PC-3 (cell line): ENCODE results near the gene LIX1L.

ENCODE experiments used
- CTCF ChIP-seq: fragments of 300-600 bp; sonication (generic); conservative IDR thresholded peaks from 2 replicates; pipeline ENCODE4 v1.5.1; 2017; ENCODE audit warnings: antibody characterized with exemption, low read depth, mild to moderate bottlenecking, low read length
- EZH2 ChIP-seq: fragments of 300-600 bp; sonication (generic); IDR thresholded peaks from one replicate; pipeline ENCODE4 v1.6.1; 2017; ENCODE audit warnings: antibody characterized with exemption, mild to moderate bottlenecking, low read length; ENCODE audit not compliant: unreplicated experiment
- EZH2phosphoT487 ChIP-seq: fragments of 300-600 bp; sonication (generic); IDR thresholded peaks from 2 replicates; pipeline ENCODE4 v1.6.1; 2018; ENCODE audit warnings: mild to moderate bottlenecking, antibody characterized with exemption, low read length, borderline replicate concordance

DNA sequence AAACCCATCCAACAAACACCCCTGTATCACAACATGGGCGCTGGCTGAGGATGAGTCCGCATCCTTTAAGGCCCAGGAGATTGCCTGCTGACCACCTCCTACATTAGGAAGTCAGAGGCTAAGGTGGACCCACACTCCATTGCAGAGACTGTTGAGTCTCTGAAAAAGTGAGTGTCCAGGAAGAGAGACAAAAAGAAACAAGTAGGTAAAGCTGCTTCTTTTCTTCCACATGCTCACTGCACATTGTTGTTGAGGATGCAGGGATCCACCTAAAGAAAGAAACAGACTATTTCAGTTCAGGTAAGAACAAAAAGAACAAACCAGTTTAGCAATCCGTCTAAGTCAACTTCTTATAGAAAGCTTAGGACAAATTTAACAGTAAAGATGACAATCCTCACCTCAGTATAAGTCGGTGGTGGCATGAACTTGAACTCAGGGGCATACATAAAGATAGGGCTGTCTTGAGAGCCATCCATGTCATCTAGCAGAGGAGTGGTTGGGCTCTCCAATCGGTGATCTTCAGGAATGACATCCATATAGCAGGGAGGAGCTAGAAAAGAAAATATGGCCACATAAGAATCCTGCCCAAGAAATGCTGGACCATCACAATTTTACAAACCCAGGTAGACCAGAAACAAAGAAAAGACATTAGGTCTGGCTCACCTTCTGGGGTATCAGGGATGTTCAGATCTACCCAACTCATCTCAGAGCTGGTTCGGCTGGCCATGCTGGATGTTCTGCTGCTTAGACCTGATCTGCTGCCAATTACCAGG is 36.0 kb upstream of the LIX1L start:
- TF ChIP-seq CTCF (no peak), EZH2phosphoT487 (no peak), EZH2 (no peak)
